ENCODE data around the gene RIPOR2. TPM values are rescaled to one million over a fixed set of nuclear protein-coding genes. Genes with fewer than 3 reads are reported as not detected.

Gene RIPOR2
- total and polyA plus RNA-seq, 2 experiments from 2014 or later, result 3.2 to 3.3 TPM

- TF ChIP-seq EZH2 (IDR thresholded peaks at IDR 0.05; ENCODE audit: insufficient read depth, poor library complexity, severe bottlenecking), result no peak
- no peak for TF ChIP-seq EZH2phosphoT487 (IDR thresholded peaks at IDR 0.05; ENCODE audit: insufficient read depth, low read depth)
- Histone ChIP-seq H3K27me3 (replicated peaks; ENCODE audit: insufficient read depth) (no peaks in the 10 kb centered on the region), H3K9me3 (ENCODE audit: low read depth) (no peaks in the 10 kb centered on the region), H2AFZ (no peak overlapping the region), H3K9me2 (ENCODE audit: insufficient read depth) (no peaks in the 10 kb centered on the region), H3K4me3 (no peak overlapping the region), H3K36me3 (ENCODE audit: low read depth) (no peaks in the 10 kb centered on the region), H4K20me1 (ENCODE audit: insufficient read depth) (no peaks in the 10 kb centered on the region), H3K4me1 (ENCODE audit: insufficient read depth) (no peaks in the 10 kb centered on the region), H3K4me2 (ENCODE audit: unreplicated experiment) (no peak overlapping the region), H3K79me2 (ENCODE audit: insufficient read depth) (no peaks in the 10 kb centered on the region), H3F3A (ENCODE audit: insufficient read depth) (no peaks in the 10 kb centered on the region), H3K9ac (no peak overlapping the region), H3K27ac (no peak overlapping the region)
- in situ Hi-C loops (cut with MboI), result loop anchor here (5.0 kb wide), 1 partner anchor 180 kb away; no protein-coding TSS in a partner anchor
- DNase-seq, result no peak
Measured at GRCh38 chr6:24761851-24762250, 173.9 kb downstream of the RIPOR2 start.

- H3K4me1 ChIP-seq (ENCODE audit: insufficient read depth), result no peaks in the 10 kb centered on the region
Measured at GRCh38 chr6:24761193-24761835, 174.4 kb downstream of the RIPOR2 start.

GRCh38 chr6:24760210-24760609 is 175.6 kb downstream of the RIPOR2 start:
- 88 to 95% methylated on average over 5 of the region's 5 CpGs for WGBS, 2 experiments (ENCODE audit: low coverage in 1 of 2, low lambda C conversion rate in 2 of 2, missing lambda C conversion rate in 2 of 2)
- no peak overlapping the region for H3K4me2 ChIP-seq (ENCODE audit: unreplicated experiment)
- no peaks in the 10 kb centered on the region for H3K4me1 ChIP-seq (ENCODE audit: insufficient read depth)
- H3K27me3 ChIP-seq (replicated peaks; ENCODE audit: insufficient read depth), result no peaks in the 10 kb centered on the region
- H3K9me3 ChIP-seq (ENCODE audit: low read depth), result no peaks in the 10 kb centered on the region
- DNase-seq, result no peak
- no peak overlapping the region for H3K4me3 ChIP-seq
- H3K36me3 ChIP-seq (ENCODE audit: low read depth), result no peaks in the 10 kb centered on the region
- H4K20me1 ChIP-seq (ENCODE audit: insufficient read depth), result no peaks in the 10 kb centered on the region
- H3K9me2 ChIP-seq (ENCODE audit: insufficient read depth), result no peaks in the 10 kb centered on the region
- no peak overlapping the region for H3K27ac ChIP-seq
- in situ Hi-C loops (cut with MboI), result loop anchor here (5.0 kb wide), 1 partner anchor 178 kb away; no protein-coding TSS in a partner anchor
- H3K79me2 ChIP-seq (ENCODE audit: insufficient read depth), result no peaks in the 10 kb centered on the region
- H3K9ac ChIP-seq, result no peak overlapping the region
- H2AFZ ChIP-seq, result no peak overlapping the region
- no peak for TF ChIP-seq EZH2phosphoT487 (IDR thresholded peaks at IDR 0.05; ENCODE audit: insufficient read depth, low read depth)
- no peak for TF ChIP-seq EZH2 (IDR thresholded peaks at IDR 0.05; ENCODE audit: insufficient read depth, poor library complexity, severe bottlenecking)
- H3F3A ChIP-seq (ENCODE audit: insufficient read depth), result no peaks in the 10 kb centered on the region

More at GRCh38 chr6:24761193-24761835, 174.4 kb downstream of the RIPOR2 start:
- no peak overlapping the region for H3K4me3 ChIP-seq
- in situ Hi-C loops (cut with MboI), result loop anchor here (5.0 kb wide), 1 partner anchor 179 kb away; no protein-coding TSS in a partner anchor
- DNase-seq, result no peak
- 80 to 89% methylated on average over 13 to 17 of the region's 17 CpGs for WGBS, 2 experiments (ENCODE audit: low coverage in 1 of 2, low lambda C conversion rate in 2 of 2, missing lambda C conversion rate in 2 of 2)
- H3K79me2 ChIP-seq (ENCODE audit: insufficient read depth), result no peaks in the 10 kb centered on the region
- H3K27ac ChIP-seq, result no peak overlapping the region
- no peaks in the 10 kb centered on the region for H3K36me3 ChIP-seq (ENCODE audit: low read depth)
- no peak overlapping the region for H2AFZ ChIP-seq
- TF ChIP-seq EZH2 (IDR thresholded peaks at IDR 0.05; ENCODE audit: insufficient read depth, poor library complexity, severe bottlenecking), result no peak
- TF ChIP-seq EZH2phosphoT487 (IDR thresholded peaks at IDR 0.05; ENCODE audit: insufficient read depth, low read depth), result no peak
- no peaks in the 10 kb centered on the region for H3F3A ChIP-seq (ENCODE audit: insufficient read depth)
- H3K9me3 ChIP-seq (ENCODE audit: low read depth), result no peaks in the 10 kb centered on the region
- H3K9ac ChIP-seq, result no peak overlapping the region
- H3K9me2 ChIP-seq (ENCODE audit: insufficient read depth), result no peaks in the 10 kb centered on the region
- no peaks in the 10 kb centered on the region for H4K20me1 ChIP-seq (ENCODE audit: insufficient read depth)
- no peaks in the 10 kb centered on the region for H3K27me3 ChIP-seq (replicated peaks; ENCODE audit: insufficient read depth)
- no peak overlapping the region for H3K4me2 ChIP-seq (ENCODE audit: unreplicated experiment)

- no peaks in the 10 kb centered on the region for H3K79me2 ChIP-seq (ENCODE audit: insufficient read depth)
- no peak overlapping the region for H3K9ac ChIP-seq
- H3K4me2 ChIP-seq (ENCODE audit: unreplicated experiment), result no peak overlapping the region
- no peaks in the 10 kb centered on the region for H3K9me3 ChIP-seq (ENCODE audit: low read depth)
- no peaks in the 10 kb centered on the region for H3K4me1 ChIP-seq (ENCODE audit: insufficient read depth)
- no peak for DNase-seq
- H3K9me2 ChIP-seq (ENCODE audit: insufficient read depth), result no peaks in the 10 kb centered on the region
- WGBS, 2 experiments (ENCODE audit: low coverage in 1 of 2, low lambda C conversion rate in 2 of 2, missing lambda C conversion rate in 2 of 2), result 89 to 92% methylated on average over 3 of the region's 3 CpGs
- H3K27ac ChIP-seq, result no peak overlapping the region
- no peak overlapping the region for H3K4me3 ChIP-seq
- in situ Hi-C loops (cut with MboI), result loop anchor here (5.0 kb wide), 1 partner anchor 177 kb away; no protein-coding TSS in a partner anchor
- TF ChIP-seq EZH2phosphoT487 (IDR thresholded peaks at IDR 0.05; ENCODE audit: insufficient read depth, low read depth), result no peak
- TF ChIP-seq EZH2 (IDR thresholded peaks at IDR 0.05; ENCODE audit: insufficient read depth, poor library complexity, severe bottlenecking), result no peak
- H3K27me3 ChIP-seq (replicated peaks; ENCODE audit: insufficient read depth), result no peaks in the 10 kb centered on the region
- H3K36me3 ChIP-seq (ENCODE audit: low read depth), result no peaks in the 10 kb centered on the region
- no peak overlapping the region for H2AFZ ChIP-seq
- no peaks in the 10 kb centered on the region for H4K20me1 ChIP-seq (ENCODE audit: insufficient read depth)
- no peaks in the 10 kb centered on the region for H3F3A ChIP-seq (ENCODE audit: insufficient read depth)
Measured at GRCh38 chr6:24759718-24760117, 176.0 kb downstream of the RIPOR2 start.

All from GM23248 (cell line).